Trophoblast cell (in vitro differentiated cells and primary cell): ENCODE data around the gene SYT1.

Source experiments
- DNase-seq, 2 donors: peaks; one replicate each; pipeline ENCODE4 v3.0.0-alpha.2; 2016
- H2AFZ ChIP-seq: 2 replicates; pipeline ENCODE4 v1.6.1; 2013; ENCODE audit warnings: low read length, moderate library complexity, mild to moderate bottlenecking; ENCODE audit not compliant: insufficient read depth, poor library complexity
- H2AK5ac ChIP-seq: 2 replicates; pipeline ENCODE4 v1.6.1; 2013; ENCODE audit warnings: mild to moderate bottlenecking, low read length
- H2BK120ac ChIP-seq: 2 replicates; pipeline ENCODE4 v1.6.1; 2013; ENCODE audit warnings: low read length, mild to moderate bottlenecking, moderate library complexity; ENCODE audit not compliant: insufficient read depth, poor library complexity
- H2BK12ac ChIP-seq: 2 replicates; pipeline ENCODE4 v1.6.1; 2013; ENCODE audit warnings: mild to moderate bottlenecking, low read length, moderate library complexity
- H2BK5ac ChIP-seq: 2 replicates; pipeline ENCODE4 v1.6.1; 2013; ENCODE audit warnings: low read length, low read depth, moderate library complexity, mild to moderate bottlenecking; ENCODE audit not compliant: poor library complexity
- H3K14ac ChIP-seq: 2 replicates; pipeline ENCODE4 v1.6.1; 2013; ENCODE audit warnings: mild to moderate bottlenecking, low read length
- H3K18ac ChIP-seq: 2 replicates; pipeline ENCODE4 v1.6.1; 2013; ENCODE audit warnings: mild to moderate bottlenecking, low read length
- H3K23ac ChIP-seq: 2 replicates; pipeline ENCODE4 v1.6.1; 2013; ENCODE audit warnings: low read length
- H3K27ac ChIP-seq: 2 replicates; pipeline ENCODE4 v1.5.1; 2013; ENCODE audit warnings: low read depth, mild to moderate bottlenecking, inconsistent platforms, low read length, moderate library complexity
- H3K27me3 ChIP-seq: 2 replicates; pipeline ENCODE4 v1.6.1; 2013; ENCODE audit warnings: inconsistent platforms, mild to moderate bottlenecking, low read length, moderate library complexity; ENCODE audit not compliant: insufficient read depth
- H3K36me3 ChIP-seq, 2 experiments: 1 replicate in 1 of 2; 2 replicates in 1 of 2; pipeline ENCODE4 v1.6.1; 2013; ENCODE audit warnings: low read length in 2 of 2, mild to moderate bottlenecking in 2 of 2, moderate library complexity in 1 of 2; ENCODE audit not compliant: insufficient read depth in 2 of 2, control insufficient read depth in 1 of 2
- H3K4ac ChIP-seq: 2 replicates; pipeline ENCODE4 v1.6.1; 2013; ENCODE audit warnings: low read depth, mild to moderate bottlenecking, low read length, moderate library complexity
- H3K4me1 ChIP-seq, 2 experiments: 1 replicate in 1 of 2; 2 replicates in 1 of 2; pipeline ENCODE4 v1.6.1; 2013; ENCODE audit warnings: low read length in 2 of 2, mild to moderate bottlenecking in 2 of 2, moderate library complexity in 1 of 2; ENCODE audit not compliant: insufficient read depth in 2 of 2, control insufficient read depth in 1 of 2
- H3K4me2 ChIP-seq: 2 replicates; pipeline ENCODE4 v1.6.1; 2013; ENCODE audit warnings: inconsistent platforms, mild to moderate bottlenecking, low read length, moderate library complexity
- H3K4me3 ChIP-seq: 2 replicates; pipeline ENCODE4 v1.5.1; 2013; ENCODE audit warnings: mild to moderate bottlenecking, low read depth, low read length, inconsistent platforms
- H3K79me1 ChIP-seq: one replicate; pipeline ENCODE4 v1.6.1; 2013; ENCODE audit warnings: low read length
- H3K79me2 ChIP-seq: 2 replicates; pipeline ENCODE4 v1.6.1; 2013; ENCODE audit warnings: low read length, mild to moderate bottlenecking; ENCODE audit not compliant: control insufficient read depth, insufficient read depth, poor library complexity
- H3K9ac ChIP-seq: 2 replicates; pipeline ENCODE4 v1.6.1; 2013; ENCODE audit warnings: mild to moderate bottlenecking, low read length
- H3K9me3 ChIP-seq: 2 replicates; pipeline ENCODE4 v1.6.1; 2013; ENCODE audit warnings: low read depth, mild to moderate bottlenecking, control low read depth, inconsistent platforms, low read length; ENCODE audit not compliant: insufficient read depth
- H4K12ac ChIP-seq: 2 replicates; pipeline ENCODE4 v1.6.1; 2013; ENCODE audit warnings: low read depth, mild to moderate bottlenecking, low read length, moderate library complexity
- H4K8ac ChIP-seq: 2 replicates; pipeline ENCODE4 v1.6.1; 2013; ENCODE audit warnings: low read depth, mild to moderate bottlenecking, low read length, moderate library complexity
- H4K91ac ChIP-seq: one replicate; pipeline ENCODE4 v1.6.1; 2013; ENCODE audit warnings: low read depth, mild to moderate bottlenecking, low read length, moderate library complexity
- WGBS: extraction: QIAGEN DNeasy Blood & Tissue Kit; methylation state at CpG from one replicate; pipeline ENCODE4 v1.1.7; 2013; ENCODE audit warnings: missing lambda C conversion rate; ENCODE audit not compliant: insufficient read length, insufficient coverage; ENCODE audit errors: extremely low coverage; 5-methylcytosine and 5-hydroxymethylcytosine counted together

SYT1 gene

GRCh38 chr12:79455286-79455685 lies 590.7 kb downstream of the SYT1 start:
- H3K27ac ChIP-seq = no peak overlapping the region
- H3K4ac ChIP-seq = no peak overlapping the region
- no peaks in the 10 kb centered on the region for H3K36me3 ChIP-seq
- H4K12ac ChIP-seq = no peak overlapping the region
- H3K79me1 ChIP-seq = peaks cover 2% of the 10 kb centered on the region
- H2AK5ac ChIP-seq = peak overlapping the region; percentile 77
- H2AFZ ChIP-seq = no peak overlapping the region
- H3K4me1 ChIP-seq = peaks cover 11 to 13% of the 10 kb centered on the region in 2 experiments
- H4K8ac ChIP-seq = no peak overlapping the region
- no CpG with 5 or more reads among the region's 2 CpGs for WGBS
- no peak overlapping the region for H4K91ac ChIP-seq
- no peak overlapping the region for H3K9ac ChIP-seq
- H2BK5ac ChIP-seq = no peak overlapping the region
- H3K4me3 ChIP-seq = no peak overlapping the region
- H3K4me2 ChIP-seq = no peak overlapping the region
- no peak overlapping the region for H3K18ac ChIP-seq
- no peaks in the 10 kb centered on the region for H3K27me3 ChIP-seq
- DNase-seq = no peak
- H3K9me3 ChIP-seq = no peaks in the 10 kb centered on the region
- no peaks in the 10 kb centered on the region for H3K79me2 ChIP-seq
- H2BK12ac ChIP-seq = peak overlapping the region; percentile 27
- H2BK120ac ChIP-seq = no peak overlapping the region
- H3K23ac ChIP-seq = no peak overlapping the region
- no peak overlapping the region for H3K14ac ChIP-seq

DNA sequence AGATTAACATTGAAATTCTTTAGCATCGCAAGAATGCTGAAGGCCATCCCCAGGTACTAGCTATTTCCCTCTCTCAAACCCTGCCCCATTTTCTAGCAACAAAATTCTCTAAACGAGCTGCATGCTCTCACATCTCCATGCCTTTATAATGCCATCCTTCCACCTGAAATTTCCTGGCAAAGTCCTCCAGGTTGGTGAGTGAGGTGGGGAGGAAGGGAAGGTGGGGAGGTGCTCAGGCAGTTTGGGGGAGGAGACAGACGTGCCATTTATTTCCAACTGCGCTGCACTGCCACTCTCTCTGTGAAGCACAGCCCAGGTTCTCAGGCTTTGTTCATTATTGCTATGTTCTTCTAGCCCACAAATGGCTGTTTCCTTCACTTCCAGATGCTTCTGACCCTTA lies 617.7 kb downstream of the SYT1 start:
- H3K79me1 ChIP-seq = peaks cover 2% of the 10 kb centered on the region
- no peak overlapping the region for H4K12ac ChIP-seq
- no peaks in the 10 kb centered on the region for H3K36me3 ChIP-seq
- H2BK5ac ChIP-seq = no peak overlapping the region
- H3K4me1 ChIP-seq = peaks cover 0 to 3% of the 10 kb centered on the region in 2 experiments
- H3K27me3 ChIP-seq = no peaks in the 10 kb centered on the region
- WGBS = no CpG with 5 or more reads among the region's 4 CpGs
- H3K4me3 ChIP-seq = no peak overlapping the region
- no peak overlapping the region for H3K4ac ChIP-seq
- DNase-seq = no peak
- H2AFZ ChIP-seq = no peak overlapping the region
- H3K14ac ChIP-seq = no peak overlapping the region
- no peak overlapping the region for H3K9ac ChIP-seq
- no peak overlapping the region for H3K4me2 ChIP-seq
- H3K79me2 ChIP-seq = no peaks in the 10 kb centered on the region
- H2BK120ac ChIP-seq = no peak overlapping the region
- H2AK5ac ChIP-seq = no peak overlapping the region
- H3K23ac ChIP-seq = no peak overlapping the region
- no peak overlapping the region for H3K18ac ChIP-seq
- no peak overlapping the region for H2BK12ac ChIP-seq
- H3K9me3 ChIP-seq = no peaks in the 10 kb centered on the region
- H3K27ac ChIP-seq = peak overlapping the region; percentile 8
- no peak overlapping the region for H4K8ac ChIP-seq
- no peak overlapping the region for H4K91ac ChIP-seq

- Histone ChIP-seq H3K9ac (no peak overlapping the region), H3K79me2 (no peaks in the 10 kb centered on the region), H3K23ac (no peak overlapping the region), H3K27me3 (no peaks in the 10 kb centered on the region), H3K14ac (no peak overlapping the region), H3K4me1 (peaks cover 0 to 3% of the 10 kb centered on the region in 2 experiments), H3K36me3 (no peaks in the 10 kb centered on the region), H4K12ac (no peak overlapping the region), H3K79me1 (peaks cover 2% of the 10 kb centered on the region), H3K4ac (no peak overlapping the region), H3K9me3 (no peaks in the 10 kb centered on the region), H2BK5ac (no peak overlapping the region), H3K18ac (no peak overlapping the region), H4K91ac (no peak overlapping the region), H3K4me3 (no peak overlapping the region), H4K8ac (peak overlapping the region; percentile 39), H2BK12ac (no peak overlapping the region), H3K4me2 (no peak overlapping the region), H3K27ac (no peak overlapping the region), H2BK120ac (no peak overlapping the region), H2AK5ac (no peak overlapping the region), H2AFZ (no peak overlapping the region)
- DNase-seq = no peak
- no CpG with 5 or more reads among the region's 2 CpGs for WGBS
Measured at GRCh38 chr12:79482921-79483320, 618.3 kb downstream of the SYT1 start.

DNA sequence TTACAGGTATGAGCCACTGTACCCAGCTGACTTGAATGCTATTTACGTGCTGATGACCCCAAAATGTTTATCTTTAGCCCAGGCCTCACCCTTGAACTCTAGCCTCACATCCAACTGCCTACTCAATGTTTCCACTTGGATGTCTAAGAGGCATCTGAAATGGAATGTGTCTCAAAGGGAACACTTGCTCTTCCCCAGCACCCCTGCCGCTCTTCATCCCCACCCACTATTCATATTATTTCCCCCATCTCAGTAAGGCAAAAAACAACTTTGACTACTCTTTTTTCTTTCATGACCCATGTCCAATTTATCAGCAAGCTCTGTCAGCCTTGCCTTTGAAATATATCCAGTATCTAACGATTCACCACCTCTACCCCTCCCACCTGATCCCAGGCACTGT lies 621.6 kb downstream of the SYT1 start:
- H2AK5ac ChIP-seq = no peak overlapping the region
- H3K36me3 ChIP-seq = no peaks in the 10 kb centered on the region
- H3K9me3 ChIP-seq = no peaks in the 10 kb centered on the region
- no peak overlapping the region for H3K9ac ChIP-seq
- H3K79me1 ChIP-seq = peaks cover 2% of the 10 kb centered on the region
- peak overlapping the region; percentile 25 for H4K91ac ChIP-seq
- H2BK120ac ChIP-seq = no peak overlapping the region
- H3K27me3 ChIP-seq = no peaks in the 10 kb centered on the region
- H3K4me2 ChIP-seq = no peak overlapping the region
- no peak overlapping the region for H3K4ac ChIP-seq
- H3K14ac ChIP-seq = no peak overlapping the region
- DNase-seq = no peak
- H3K79me2 ChIP-seq = no peaks in the 10 kb centered on the region
- no CpG with 5 or more reads among the region's 3 CpGs for WGBS
- H3K18ac ChIP-seq = no peak overlapping the region
- H4K8ac ChIP-seq = no peak overlapping the region
- no peak overlapping the region for H2AFZ ChIP-seq
- no peak overlapping the region for H3K4me3 ChIP-seq
- no peak overlapping the region for H2BK12ac ChIP-seq
- peaks cover 0 to 3% of the 10 kb centered on the region in 2 experiments for H3K4me1 ChIP-seq
- H4K12ac ChIP-seq = no peak overlapping the region
- H2BK5ac ChIP-seq = peak overlapping the region; percentile 13
- H3K27ac ChIP-seq = no peak overlapping the region
- H3K23ac ChIP-seq = no peak overlapping the region
